DMS79 (cell line): ENCODE measurements around the gene PTMA.
"Not testable (repeated sequence)": the region's sequence is repeated elsewhere in the genome, so short reads cannot be mapped to it uniquely, and the experiment has no call there.

Experiments used
- DNase-seq: peaks from one replicate; lab custom pipeline; 2025; lab: John Stamatoyannopoulos, UW

Gene PTMA

GRCh38 chr2:231716666-231717280 is 8.4 kb downstream of the PTMA start:
- no peak for DNase-seq

GRCh38 chr2:231717281-231718171 is 9.2 kb downstream of the PTMA start:
- DNase-seq = peak; percentile 26

- DNase-seq = no peak
Observed at GRCh38 chr2:231718799-231719198, 10.5 kb downstream of the PTMA start.

- no peak for DNase-seq
Observed at GRCh38 chr2:231720292-231720986, 12.1 kb downstream of the PTMA start.

GRCh38 chr2:231720987-231721966 is 13.0 kb downstream of the PTMA start:
- DNase-seq = no peak

GRCh38 chr2:231722721-231723307 is 14.5 kb downstream of the PTMA start:
- no peak for DNase-seq

- DNase-seq = no peak
Observed at GRCh38 chr2:231725476-231725875, 17.2 kb downstream of the PTMA start.

GRCh38 chr2:231726276-231726675 is 18.0 kb downstream of the PTMA start:
- DNase-seq = no peak

GRCh38 chr2:231727621-231728020 is 19.3 kb downstream of the PTMA start:
- DNase-seq = no peak

- no peak for DNase-seq
Observed at GRCh38 chr2:231732604-231733003, 24.3 kb downstream of the PTMA start.

GRCh38 chr2:231737761-231738160 is 29.4 kb downstream of the PTMA start:
- no peak for DNase-seq

- no peak for DNase-seq
Observed at GRCh38 chr2:231743376-231744116, 35.2 kb downstream of the PTMA start.

GRCh38 chr2:231745303-231746038 is 37.1 kb downstream of the PTMA start:
- no peak for DNase-seq

- DNase-seq = not testable (repeated sequence)
Observed at GRCh38 chr2:231748153-231748896, 40.0 kb downstream of the PTMA start.

- not testable (repeated sequence) for DNase-seq
Observed at GRCh38 chr2:231749016-231749415, 40.7 kb downstream of the PTMA start.

GRCh38 chr2:231751042-231751815 is 42.9 kb downstream of the PTMA start:
- no peak for DNase-seq

GRCh38 chr2:231752061-231752460 is 43.7 kb downstream of the PTMA start:
- no peak for DNase-seq

GRCh38 chr2:231761735-231762134 is 53.4 kb downstream of the PTMA start:
- no peak for DNase-seq
